OCI-LY7 (cell line): ENCODE data around the gene LRRC4C. TPM values are rescaled to one million over a fixed set of nuclear protein-coding genes. Genes with fewer than 3 reads are reported as not detected.

Source experiments
- BruUV-seq: library from RNA; stranded (reverse); fragments of 400-500 nt; replicated peaks from 2 replicates; lab custom pipeline; 2021; lab: Mats Ljungman, UMichigan
- CTCF ChIA-PET: fragments of 300-600 bp; sonication (Branson Sonifier 250); formaldehyde crosslinking; loops from one replicate; lab custom pipeline; 2022; ENCODE audit warnings: antibody characterized with exemption; ENCODE audit not compliant: unreplicated experiment; lab: Charles Lee
- POLR2A ChIA-PET: fragments of 300-600 bp; sonication (Branson Sonifier 250); formaldehyde crosslinking; loops from one replicate; lab custom pipeline; 2022; ENCODE audit warnings: antibody characterized with exemption; lab: Charles Lee
- DNase-seq: peaks from one replicate; pipeline ENCODE4 v3.0.0-alpha.2; 2015; ENCODE audit warnings: low spot score
- H2AFZ ChIP-seq: fragments of 200-600 bp; sonication (generic), shearing (Covaris generic); 2 replicates; pipeline ENCODE4 v1.6.1; 2014; ENCODE audit warnings: mild to moderate bottlenecking, antibody characterized with exemption, low read length, moderate library complexity
- H3K27ac ChIP-seq: fragments of 200-600 bp; sonication (generic); 2 replicates; pipeline ENCODE4 v1.5.1; 2014; ENCODE audit warnings: mixed run types, low read depth, mild to moderate bottlenecking, moderate library complexity, low read length, inconsistent platforms; ENCODE audit not compliant: poor library complexity, severe bottlenecking
- H3K36me3 ChIP-seq: fragments of 200-600 bp; sonication (generic); 2 replicates; pipeline ENCODE4 v1.6.1; 2014; ENCODE audit warnings: mild to moderate bottlenecking, antibody characterized with exemption, low read length, moderate library complexity, mixed read lengths; ENCODE audit not compliant: insufficient read depth
- H3K4me1 ChIP-seq: fragments of 200-600 bp; sonication (generic); 2 replicates; pipeline ENCODE4 v1.5.1; 2014; ENCODE audit warnings: mild to moderate bottlenecking, low read length; ENCODE audit not compliant: insufficient read depth, poor library complexity, severe bottlenecking
- H3K4me2 ChIP-seq: fragments of 200-600 bp; sonication (generic); 2 replicates; pipeline ENCODE4 v1.6.1; 2014; ENCODE audit warnings: mild to moderate bottlenecking, low read length
- H3K4me3 ChIP-seq: fragments of 200-600 bp; sonication (generic); 2 replicates; pipeline ENCODE4 v1.5.1; 2014; ENCODE audit warnings: mild to moderate bottlenecking, low read depth, low read length; ENCODE audit not compliant: poor library complexity, severe bottlenecking
- H3K79me2 ChIP-seq: fragments of 200-600 bp; sonication (generic); 2 replicates; pipeline ENCODE4 v1.6.1; 2016; ENCODE audit warnings: low read depth, mild to moderate bottlenecking, low read length, moderate library complexity, mixed read lengths; ENCODE audit not compliant: insufficient read depth
- H3K9me2 ChIP-seq: fragments of 200-600 bp; sonication (generic); 2 replicates; pipeline ENCODE4 v1.6.1; 2016; ENCODE audit warnings: mild to moderate bottlenecking, low read length, mixed read lengths; ENCODE audit not compliant: insufficient read depth
- H3K9me3 ChIP-seq: fragments of 200-600 bp; sonication (generic); 2 replicates; pipeline ENCODE4 v1.6.1; 2014; ENCODE audit warnings: mild to moderate bottlenecking, mixed run types, low read length, mixed read lengths
- H4K20me1 ChIP-seq: fragments of 200-600 bp; sonication (generic); 2 replicates; pipeline ENCODE4 v1.6.1; 2014; ENCODE audit warnings: mild to moderate bottlenecking, antibody characterized with exemption, low read length, moderate library complexity, mixed read lengths; ENCODE audit not compliant: insufficient read depth
- EZH2phosphoT487 ChIP-seq: fragments of 200-600 bp; sonication (generic); IDR thresholded peaks from 2 replicates; pipeline ENCODE4 v1.6.1; 2018; ENCODE audit warnings: low read depth, borderline replicate concordance, mild to moderate bottlenecking, mixed run types, antibody characterized with exemption, low read length, moderate library complexity, mixed read lengths
- intact Hi-C: fragments of 100-400 bp; cut with micrococcal nuclease; formaldehyde crosslinking; loops from one replicate; pipeline ENCODE4 v1.10.0; 2022; ENCODE audit not compliant: unreplicated experiment
- total RNA-seq, 2 experiments: library from RNA; depleted of rRNA in 1 of 2; stranded (reverse); fragments of >200 nt in 1 of 2; shearing (Covaris generic) in 1 of 2; gene quantifications; 2 replicates each; pipeline ENCODE4 v1.2.3, GENCODE V29; 2014 to 2022
- TF ChIP-seq, protein P1 (sequence below): fragments of 200-600 bp; sonication (generic); conservative IDR thresholded peaks from 2 replicates; pipeline ENCODE4 v1.5.1; 2014; ENCODE audit warnings: mild to moderate bottlenecking, antibody characterized with exemption, low read length, moderate library complexity, mixed read lengths

The LRRC4C gene
- total RNA-seq, 2 experiments from 2014 or later, result not detected

DNA sequence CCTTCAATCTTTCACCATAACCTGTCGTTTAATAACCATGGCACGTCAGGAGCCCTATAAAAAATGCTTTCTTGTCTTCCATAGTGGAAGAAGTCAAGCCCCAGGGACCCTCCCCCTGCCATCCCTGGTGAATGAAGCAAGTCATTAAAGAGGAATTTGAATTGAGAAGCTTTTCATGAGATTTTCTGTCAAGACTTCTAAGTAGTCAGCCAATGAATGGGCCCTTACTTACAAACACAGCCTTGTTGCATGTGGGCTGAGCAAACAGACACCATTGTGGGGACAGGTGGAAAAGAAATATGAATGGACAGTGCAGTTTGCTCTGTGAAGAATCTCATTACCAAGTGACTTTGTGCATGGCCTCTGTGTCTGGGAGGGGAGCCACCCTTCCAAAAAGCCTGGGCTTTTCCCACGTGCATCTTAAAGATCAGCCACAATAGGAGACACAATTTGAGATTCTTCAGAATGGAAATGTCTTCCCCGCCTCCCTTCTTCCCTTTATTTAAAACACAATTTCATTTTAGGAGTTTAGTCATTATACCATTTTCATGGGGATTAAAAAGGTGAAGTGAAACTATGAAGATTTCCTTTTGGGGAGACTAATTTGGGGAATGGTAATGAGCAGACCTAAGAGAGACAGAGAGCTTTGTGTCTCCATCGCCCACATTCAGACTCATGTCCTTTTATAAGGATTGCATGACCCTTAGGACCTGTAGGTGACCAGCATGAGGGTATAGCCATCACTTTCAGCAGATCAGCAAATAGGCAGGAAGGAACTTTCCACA, 152.0 kb downstream of the LRRC4C start:
- H3K4me2 ChIP-seq, result peak overlapping the region; percentile 61
- BruUV-seq, result no TSS peak
- H2AFZ ChIP-seq, result peak overlapping the region; percentile 42; the same call in 1 of the 2 replicates
- POLR2A ChIA-PET, result no interaction called here
- no peaks in the 10 kb centered on the region for H3K9me3 ChIP-seq
- intact Hi-C loops, result no loop called here
- TF ChIP-seq, protein P1, sequence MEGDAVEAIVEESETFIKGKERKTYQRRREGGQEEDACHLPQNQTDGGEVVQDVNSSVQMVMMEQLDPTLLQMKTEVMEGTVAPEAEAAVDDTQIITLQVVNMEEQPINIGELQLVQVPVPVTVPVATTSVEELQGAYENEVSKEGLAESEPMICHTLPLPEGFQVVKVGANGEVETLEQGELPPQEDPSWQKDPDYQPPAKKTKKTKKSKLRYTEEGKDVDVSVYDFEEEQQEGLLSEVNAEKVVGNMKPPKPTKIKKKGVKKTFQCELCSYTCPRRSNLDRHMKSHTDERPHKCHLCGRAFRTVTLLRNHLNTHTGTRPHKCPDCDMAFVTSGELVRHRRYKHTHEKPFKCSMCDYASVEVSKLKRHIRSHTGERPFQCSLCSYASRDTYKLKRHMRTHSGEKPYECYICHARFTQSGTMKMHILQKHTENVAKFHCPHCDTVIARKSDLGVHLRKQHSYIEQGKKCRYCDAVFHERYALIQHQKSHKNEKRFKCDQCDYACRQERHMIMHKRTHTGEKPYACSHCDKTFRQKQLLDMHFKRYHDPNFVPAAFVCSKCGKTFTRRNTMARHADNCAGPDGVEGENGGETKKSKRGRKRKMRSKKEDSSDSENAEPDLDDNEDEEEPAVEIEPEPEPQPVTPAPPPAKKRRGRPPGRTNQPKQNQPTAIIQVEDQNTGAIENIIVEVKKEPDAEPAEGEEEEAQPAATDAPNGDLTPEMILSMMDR, result no peak
- TF ChIP-seq EZH2phosphoT487, result no peak
- H3K36me3 ChIP-seq, result no peaks in the 10 kb centered on the region
- CTCF ChIA-PET, result no interaction called here
- no peaks in the 10 kb centered on the region for H4K20me1 ChIP-seq
- H3K79me2 ChIP-seq, result no peaks in the 10 kb centered on the region
- H3K9me2 ChIP-seq, result no peaks in the 10 kb centered on the region
- no peak overlapping the region for H3K27ac ChIP-seq
- H3K4me1 ChIP-seq, result peaks cover 35% of the 10 kb centered on the region
- no peak overlapping the region for H3K4me3 ChIP-seq
- no peak for DNase-seq

DNA sequence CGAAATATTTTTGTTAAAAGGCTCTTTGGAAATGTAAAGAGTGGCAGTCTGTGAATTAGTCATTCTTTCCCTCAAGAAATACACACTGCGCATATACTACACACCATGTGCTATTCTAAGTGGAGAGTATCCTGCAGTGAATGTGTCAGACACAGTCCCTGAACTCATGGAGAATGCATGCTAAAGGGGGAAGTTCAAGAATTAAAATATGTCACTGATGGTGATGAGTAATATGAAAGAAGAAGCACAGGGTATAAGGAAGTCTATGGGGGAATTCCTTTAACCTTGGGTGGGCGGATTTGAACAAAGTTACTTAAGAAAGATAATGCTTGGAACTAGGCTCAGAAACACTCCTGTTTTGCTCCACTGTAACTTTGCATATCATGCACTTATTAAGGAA, 153.0 kb downstream of the LRRC4C start:
- peaks cover 35% of the 10 kb centered on the region for H3K4me1 ChIP-seq
- DNase-seq, result no peak
- ChIA-PET CTCF (no interaction called here), POLR2A (interaction anchor here (0.7 kb wide), 1 partner anchor 19 kb away, joined by 4 read pairs; no protein-coding TSS in a partner anchor)
- no TSS peak for BruUV-seq
- H3K79me2 ChIP-seq, result no peaks in the 10 kb centered on the region
- H3K27ac ChIP-seq, result no peak overlapping the region
- H3K4me2 ChIP-seq, result no peak overlapping the region
- no peaks in the 10 kb centered on the region for H4K20me1 ChIP-seq
- no peak overlapping the region for H3K4me3 ChIP-seq
- no peaks in the 10 kb centered on the region for H3K36me3 ChIP-seq
- H3K9me2 ChIP-seq, result no peaks in the 10 kb centered on the region
- intact Hi-C loops, result loop anchor here (1.0 kb wide), 1 partner anchor 11 kb away; no protein-coding TSS in a partner anchor
- TF ChIP-seq EZH2phosphoT487, result no peak
- TF ChIP-seq, protein P1, result no peak
- H3K9me3 ChIP-seq, result no peaks in the 10 kb centered on the region
- no peak overlapping the region for H2AFZ ChIP-seq

DNA sequence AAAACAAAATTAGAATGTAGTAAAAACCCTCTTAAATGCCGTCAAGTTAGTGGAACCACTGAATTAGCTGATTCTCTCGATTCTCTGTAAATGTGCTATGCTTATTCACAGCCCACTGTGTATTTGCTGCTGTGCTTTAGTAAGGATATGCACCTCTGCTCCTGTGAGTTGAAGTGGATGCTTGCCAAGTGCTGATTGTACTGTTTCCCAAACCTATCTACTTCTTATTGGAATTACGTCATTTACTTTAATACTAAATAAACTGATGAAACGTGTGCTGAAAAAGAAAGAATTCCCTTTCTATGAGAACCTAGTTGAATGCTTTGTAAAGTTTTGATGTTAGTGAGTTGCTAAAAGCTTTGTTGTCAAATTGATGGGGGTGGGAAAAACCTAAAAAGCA, 158.4 kb downstream of the LRRC4C start:
- no peak for TF ChIP-seq EZH2phosphoT487
- H2AFZ ChIP-seq, result no peak overlapping the region
- no peaks in the 10 kb centered on the region for H3K9me3 ChIP-seq
- BruUV-seq, result no TSS peak
- no peak overlapping the region for H3K27ac ChIP-seq
- no peaks in the 10 kb centered on the region for H3K79me2 ChIP-seq
- DNase-seq, result no peak
- intact Hi-C loops, result no loop called here
- H4K20me1 ChIP-seq, result no peaks in the 10 kb centered on the region
- H3K36me3 ChIP-seq, result no peaks in the 10 kb centered on the region
- H3K4me3 ChIP-seq, result no peak overlapping the region
- 0 out of 2 replicates have a peak, but pooled peaks cover 5% of the 10 kb centered on the region for H3K9me2 ChIP-seq
- no peaks in the 10 kb centered on the region for H3K4me1 ChIP-seq
- ChIA-PET POLR2A (no interaction called here), CTCF (no interaction called here)
- H3K4me2 ChIP-seq, result no peak overlapping the region
